HepG2 (cell line): ENCODE measurements around the gene SGCB. TPM values are rescaled to one million over a fixed set of nuclear protein-coding genes. Genes with fewer than 3 reads are reported as not detected.

Experiments
- AHR ChIP-seq: IDR thresholded peaks from 2 replicates; pipeline ENCODE4 v1.6.1; 2018; ENCODE audit warnings: missing genetic modification reagents, missing compliant biosample characterization
- BCL6 ChIP-seq: IDR thresholded peaks from 2 replicates; pipeline ENCODE4 v1.6.1; 2016; ENCODE audit warnings: missing genetic modification reagents, missing compliant biosample characterization
- CHCHD3 ChIP-seq: sonication (generic); formaldehyde crosslinking; IDR thresholded peaks from 2 replicates; pipeline ENCODE4 v1.8.0; 2022; ENCODE audit warnings: mild to moderate bottlenecking, missing genetic modification reagents, moderate library complexity
- DMTF1 ChIP-seq: sonication (generic); formaldehyde crosslinking; IDR thresholded peaks from 2 replicates; pipeline ENCODE4 v1.4.0; 2020; ENCODE audit warnings: mild to moderate bottlenecking, missing genetic modification reagents
- EHMT2 ChIP-seq: fragments of 200-600 bp; sonication (generic); IDR thresholded peaks from 2 replicates; pipeline ENCODE4 v1.7.0; 2017; ENCODE audit warnings: antibody characterized with exemption, low read depth, low read length, borderline replicate concordance
- FOXP4 ChIP-seq: sonication (generic); formaldehyde crosslinking; IDR thresholded peaks from 2 replicates; pipeline ENCODE4 v1.4.0; 2020; ENCODE audit warnings: missing genetic modification reagents
- GATAD2A ChIP-seq: IDR thresholded peaks from 2 replicates; pipeline ENCODE4 v1.6.1; 2016
- ISL2 ChIP-seq: sonication (generic); formaldehyde crosslinking; IDR thresholded peaks from 2 replicates; pipeline ENCODE4 v1.5.0; 2020; ENCODE audit warnings: missing genetic modification reagents
- ISX ChIP-seq: sonication (generic); formaldehyde crosslinking; conservative IDR thresholded peaks from 2 replicates; pipeline ENCODE4 v1.5.0; 2020; ENCODE audit warnings: missing genetic modification reagents
- KLF11 ChIP-seq: IDR thresholded peaks from 2 replicates; pipeline ENCODE4 v1.6.1; 2016; ENCODE audit warnings: missing compliant biosample characterization
- KMT2B ChIP-seq: IDR thresholded peaks from 2 replicates; pipeline ENCODE4 v1.6.1; 2016; ENCODE audit warnings: missing genetic modification reagents, missing compliant biosample characterization
- MTA3 ChIP-seq: sonication (generic); formaldehyde crosslinking; IDR thresholded peaks from 2 replicates; pipeline ENCODE4 v1.4.0; 2020; ENCODE audit warnings: missing genetic modification reagents
- PAF1 ChIP-seq: IDR thresholded peaks from 2 replicates; pipeline ENCODE4 v1.6.1; 2016; ENCODE audit warnings: missing genetic modification reagents, missing compliant biosample characterization
- POLR2AphosphoS2 ChIP-seq: IDR thresholded peaks from 2 replicates; pipeline ENCODE4 v1.6.1; 2011; ENCODE audit warnings: low read depth, low read length, improper control_type of control experiment
- POLR2AphosphoS5 ChIP-seq: IDR thresholded peaks from 2 replicates; pipeline ENCODE4 v1.6.1; 2012; ENCODE audit warnings: low read depth, low read length
- RBAK ChIP-seq: sonication (generic); formaldehyde crosslinking; IDR thresholded peaks from 2 replicates; pipeline ENCODE4 v1.5.1; 2020; ENCODE audit warnings: mild to moderate bottlenecking, missing genetic modification reagents
- SRSF1 ChIP-seq: fragments of 200-400 bp; formaldehyde crosslinking; optimal IDR thresholded peaks from 2 replicates; pipeline ENCODE3; 2017; ENCODE audit warnings: mild to moderate bottlenecking, low read depth, low read length, moderate library complexity
- SRY ChIP-seq: sonication (generic); formaldehyde crosslinking; IDR thresholded peaks from 2 replicates; pipeline ENCODE4 v1.8.0; 2022; ENCODE audit warnings: mild to moderate bottlenecking, missing genetic modification reagents
- XRCC5 ChIP-seq: fragments of 200-400 bp; formaldehyde crosslinking; optimal IDR thresholded peaks from 2 replicates; pipeline ENCODE3; 2017; ENCODE audit warnings: mild to moderate bottlenecking, low read length
- ZBTB33 ChIP-seq: sonication (generic); formaldehyde crosslinking; IDR thresholded peaks from 2 replicates; pipeline ENCODE4 v1.4.0; 2020; ENCODE audit warnings: missing genetic modification reagents
- ZNF224 ChIP-seq: sonication (generic); formaldehyde crosslinking; IDR thresholded peaks from 2 replicates; pipeline ENCODE4 v1.5.0; 2020; ENCODE audit warnings: mild to moderate bottlenecking, missing genetic modification reagents
- ZNF232 ChIP-seq: sonication (generic); formaldehyde crosslinking; IDR thresholded peaks from 2 replicates; pipeline ENCODE4 v1.4.0; 2020; ENCODE audit warnings: missing genetic modification reagents, borderline replicate concordance
- ZNF317 ChIP-seq: sonication (generic); formaldehyde crosslinking; IDR thresholded peaks from 2 replicates; pipeline ENCODE4 v1.5.0; 2020; ENCODE audit warnings: mild to moderate bottlenecking, missing genetic modification reagents
- ZNF737 ChIP-seq: sonication (generic); formaldehyde crosslinking; IDR thresholded peaks from 2 replicates; pipeline ENCODE4 v1.5.0; 2020; ENCODE audit warnings: missing genetic modification reagents, mild to moderate bottlenecking, borderline replicate concordance
- ZNF891 ChIP-seq: sonication (generic); formaldehyde crosslinking; IDR thresholded peaks from 2 replicates; pipeline ENCODE4 v1.5.0; 2020; ENCODE audit warnings: mild to moderate bottlenecking, missing genetic modification reagents
- polyA plus RNA-seq, 8 experiments: library from polyadenylated mRNA; depleted of rRNA in 3 of 8; stranded (reverse) in 7 of 8; unstranded in 1 of 8; fragments of >200 nt; fragmentation: Illumina TruSeq in 4 of 8; extraction: Trizol in 4 of 8; gene quantifications; 2 replicates each; pipeline versions ENCODE4 v1.2.1 to v1.2.3, GENCODE V29; 2011 to 2016; ENCODE audit warnings: low read depth in 4 of 8, missing spikeins in 1 of 8, mixed read lengths in 1 of 8; ENCODE audit not compliant: insufficient read depth in 1 of 8
- total RNA-seq, 5 experiments: library from RNA; depleted of rRNA; stranded (reverse); fragments of >200 nt; fragmentation: Illumina TruSeq; extraction: Trizol; gene quantifications; 2 replicates each; pipeline ENCODE4 v1.2.3, GENCODE V29; 2016; ENCODE audit warnings: low read depth in 1 of 5

SGCB gene
- total and polyA plus RNA-seq, 2 of the 13 experiments (the other 11 are each of a cell fraction or from before 2014, with no cell fraction given), result 2.2 to 4.8 TPM

- TF ChIP-seq XRCC5 (no peak), SRSF1 (no peak), PAF1 (CRISPR knock-in tag) (no peak), ISL2 (CRISPR knock-in tag) (no peak), POLR2AphosphoS2 (no peak), POLR2AphosphoS5 (peak; percentile 49; the same call in 1 of the 2 replicates), CHCHD3 (CRISPR knock-in tag) (no peak), KMT2B (peak; percentile 51; the same call in 1 of the 2 replicates), ISX (no peak), MTA3 (CRISPR knock-in tag) (no peak), BCL6 (CRISPR knock-in tag) (no peak), ZBTB33 (CRISPR knock-in tag) (no peak), DMTF1 (CRISPR knock-in tag) (no peak), GATAD2A (CRISPR knock-in tag) (no peak), ZNF232 (peak; percentile 64; the same call in 1 of the 2 replicates), SRY (CRISPR knock-in tag) (no peak), FOXP4 (CRISPR knock-in tag) (peak; percentile 29; the same call in 1 of the 2 replicates), AHR (no peak), EHMT2 (no peak), KLF11 (CRISPR knock-in tag) (no peak), ZNF737 (no peak; the same call in 1 of the 2 replicates), ZNF891 (no peak), ZNF317 (CRISPR knock-in tag) (peak; percentile 62), ZNF224 (CRISPR knock-in tag) (no peak), RBAK (no peak)
These were observed 13.7 kb upstream of the SGCB start (continued) for GRCh38 chr4:52051615-52052474.
